Gastroesophageal sphincter (tissue), 4 donors: ENCODE results near the gene DCAF8. TPM values are rescaled to one million over a fixed set of nuclear protein-coding genes. Genes with fewer than 3 reads are reported as not detected.
A peak's percentile ranks its signal among the peaks of the same experiment; 100 is the strongest.

Experiments
- ATAC-seq: fragments of 150-250 bp; one replicate; pipeline ENCODE4 v1.9.1; 2016; ENCODE audit warnings: mild to moderate bottlenecking, moderate library complexity
- H3K27ac ChIP-seq, 4 donors: fragments of 200-600 bp; sonication (generic) in 3 of 4; 1 replicate in 3 of 4; 2 replicates in 1 of 4; pipeline ENCODE4 v1.5.1; 2016 to 2019
- H3K27me3 ChIP-seq: fragments of 200-600 bp; sonication (generic); one replicate; pipeline ENCODE4 v1.5.1; 2019
- H3K36me3 ChIP-seq, 2 donors: fragments of 200-600 bp; sonication (generic); one replicate each; pipeline ENCODE4 v1.5.1; 2019; ENCODE audit warnings: control low read depth in 1 of 2
- H3K4me1 ChIP-seq, 3 donors: fragments of 200-600 bp; sonication (generic); 1 replicate in 2 of 3; 2 replicates in 1 of 3; pipeline ENCODE4 v1.5.1; 2016 to 2019; ENCODE audit warnings: control low read depth in 2 of 3
- H3K4me3 ChIP-seq, 2 donors: fragments of 200-600 bp; sonication (generic); one replicate each; pipeline ENCODE4 v1.5.1; 2019; ENCODE audit warnings: mild to moderate bottlenecking in 1 of 2, moderate library complexity in 1 of 2
- H3K9me3 ChIP-seq, 3 donors: fragments of 200-600 bp; sonication (generic); one replicate each; pipeline ENCODE4 v1.5.1; 2017 to 2019; ENCODE audit warnings: control low read depth in 2 of 3
- CTCF ChIP-seq, 4 experiments: fragments of 200-600 bp in 2 of 4; fragments of 450-650 bp in 2 of 4; sonication (generic) in 1 of 4; IDR thresholded peaks; one replicate each; pipeline ENCODE4 v1.5.1; 2017 to 2019; ENCODE audit warnings: antibody characterized with exemption in 4 of 4, mild to moderate bottlenecking in 2 of 4, moderate library complexity in 2 of 4
- EP300 ChIP-seq: sonication (generic); formaldehyde crosslinking; IDR thresholded peaks from one replicate; pipeline ENCODE4 v1.6.1; 2017; ENCODE audit warnings: antibody characterized with exemption, mild to moderate bottlenecking
- POLR2A ChIP-seq, 2 donors: fragments of 450-650 bp; IDR thresholded peaks; one replicate each; pipeline ENCODE4 v1.6.1; 2017; ENCODE audit warnings: antibody characterized with exemption in 2 of 2, mild to moderate bottlenecking in 2 of 2, moderate library complexity in 1 of 2
- POLR2AphosphoS5 ChIP-seq: sonication (generic); formaldehyde crosslinking; IDR thresholded peaks from one replicate; pipeline ENCODE4 v1.6.1; 2017; ENCODE audit warnings: antibody characterized with exemption
- WGBS, 2 donors: methylation state at CpG; one replicate each; pipeline ENCODE4 v1.1.5; 2018; ENCODE audit warnings: low coverage in 1 of 2; 5-methylcytosine and 5-hydroxymethylcytosine counted together
- total RNA-seq, 4 donors: library from RNA; depleted of rRNA; stranded (reverse); fragments of >200 nt; gene quantifications; one replicate each; pipeline ENCODE4 v1.1.0, GENCODE V29; 2016

The DCAF8 gene
- total RNA-seq, 4 donors from 2014 or later: 154 to 211 (median 159) TPM

- peaks cover 18 to 67% (median 46%) of the 10 kb centered on the region in 3 donors for H3K4me1 ChIP-seq
- H3K36me3 ChIP-seq: peaks cover 0 to 49% of the 10 kb centered on the region in 2 donors
- no peaks in the 10 kb centered on the region for H3K27me3 ChIP-seq
- 30 to 44% methylated on average over 4 to 6 of the region's 7 CpGs for WGBS, 2 donors
- H3K27ac ChIP-seq: peak overlapping the region in 3 of 4 donors; percentile 96 to 98 (median 96)
- no peak for ATAC-seq
- no peak for TF ChIP-seq POLR2A (IDR thresholded peaks at IDR 0.05)
- TF ChIP-seq CTCF (IDR thresholded peaks at IDR 0.05): no peak
- no peak for TF ChIP-seq POLR2AphosphoS5
- no peak for TF ChIP-seq EP300
- no peaks in the 10 kb centered on the region for H3K9me3 ChIP-seq
- no peak overlapping the region for H3K4me3 ChIP-seq
Observed at GRCh38 chr1:160209321-160210046, 52.9 kb downstream of the DCAF8 start.

GRCh38 chr1:160208557-160209320 lies 53.6 kb downstream of the DCAF8 start:
- WGBS, 2 donors: 43 to 54% methylated on average over 4 to 5 of the region's 6 CpGs
- H3K4me1 ChIP-seq: peaks cover 18 to 70% (median 46%) of the 10 kb centered on the region in 3 donors
- peak overlapping the region in 3 of 4 donors; percentile 96 to 98 (median 96) for H3K27ac ChIP-seq
- no peak for TF ChIP-seq CTCF (IDR thresholded peaks at IDR 0.05)
- no peak for TF ChIP-seq EP300
- TF ChIP-seq POLR2A (IDR thresholded peaks at IDR 0.05): no peak
- TF ChIP-seq POLR2AphosphoS5: no peak
- H3K9me3 ChIP-seq: no peaks in the 10 kb centered on the region
- H3K4me3 ChIP-seq: no peak overlapping the region
- peaks cover 0 to 41% of the 10 kb centered on the region in 2 donors for H3K36me3 ChIP-seq
- ATAC-seq: no peak
- H3K27me3 ChIP-seq: no peaks in the 10 kb centered on the region

GRCh38 chr1:160207771-160208556 lies 54.4 kb downstream of the DCAF8 start:
- no peak for TF ChIP-seq EP300
- TF ChIP-seq POLR2AphosphoS5: no peak
- no peak for TF ChIP-seq CTCF (IDR thresholded peaks at IDR 0.05)
- no peak for TF ChIP-seq POLR2A (IDR thresholded peaks at IDR 0.05)
- Histone ChIP-seq H3K4me1 (peaks cover 18 to 70% (median 46%) of the 10 kb centered on the region in 3 donors), H3K36me3 (peaks cover 0 to 34% of the 10 kb centered on the region in 2 donors), H3K4me3 (no peak overlapping the region), H3K27me3 (no peaks in the 10 kb centered on the region), H3K27ac (peak overlapping the region in 3 of 4 donors; percentile 96 to 98 (median 96)), H3K9me3 (no peaks in the 10 kb centered on the region)
- 32 to 60% methylated on average over 5 to 7 of the region's 9 CpGs for WGBS, 2 donors
- no peak for ATAC-seq

GRCh38 chr1:160207118-160207650 lies 55.2 kb downstream of the DCAF8 start:
- no peak for TF ChIP-seq POLR2AphosphoS5
- no peak for TF ChIP-seq POLR2A (IDR thresholded peaks at IDR 0.05)
- no peak for TF ChIP-seq EP300
- no peak for TF ChIP-seq CTCF (IDR thresholded peaks at IDR 0.05)
- ATAC-seq: no peak
- H3K4me3 ChIP-seq: no peak overlapping the region
- peak overlapping the region in 3 of 4 donors; percentile 96 to 98 (median 96) for H3K27ac ChIP-seq
- no peaks in the 10 kb centered on the region for H3K27me3 ChIP-seq
- WGBS, 2 donors: 48 to 83% methylated on average over 3 of the region's 4 CpGs
- no peaks in the 10 kb centered on the region for H3K9me3 ChIP-seq
- peaks cover 18 to 70% (median 46%) of the 10 kb centered on the region in 3 donors for H3K4me1 ChIP-seq
- peaks cover 0 to 26% of the 10 kb centered on the region in 2 donors for H3K36me3 ChIP-seq
